Measurements from ENCODE around the gene TOMT. TPM values are rescaled to one million over a fixed set of nuclear protein-coding genes. Genes with fewer than 3 reads are reported as not detected.

The TOMT gene
- total RNA-seq, 1 donor from 2014 or later, result not detected

- no peaks in the 10 kb centered on the region for H3K9me3 Mint-ChIP-seq
- no peaks in the 10 kb centered on the region for H3K27me3 Mint-ChIP-seq (ENCODE audit: low read depth)
- no peak for TF ChIP-seq CTCF (conservative IDR thresholded peaks at IDR 0.05)
- no peaks in the 10 kb centered on the region for H3K36me3 Mint-ChIP-seq (ENCODE audit: low read depth)
- H3K4me1 Mint-ChIP-seq, result peaks cover 51% of the 10 kb centered on the region
- peak overlapping the region; percentile 38 for H3K4me3 Mint-ChIP-seq
- no peak for DNase-seq (ENCODE audit: low read depth, low spot score)
- H3K27ac Mint-ChIP-seq (ENCODE audit: unreplicated experiment), result no peak overlapping the region
These were observed 30.6 kb upstream of the TOMT start for GRCh38 chr11:72075109-72075508.

GRCh38 chr11:72075756-72076155 lies 30.0 kb upstream of the TOMT start:
- no peak overlapping the region for H3K27ac Mint-ChIP-seq (ENCODE audit: unreplicated experiment)
- H3K4me1 Mint-ChIP-seq, result peaks cover 51% of the 10 kb centered on the region
- TF ChIP-seq CTCF (conservative IDR thresholded peaks at IDR 0.05), result no peak
- H3K36me3 Mint-ChIP-seq (ENCODE audit: low read depth), result no peaks in the 10 kb centered on the region
- no peak for DNase-seq (ENCODE audit: low read depth, low spot score)
- no peaks in the 10 kb centered on the region for H3K9me3 Mint-ChIP-seq
- H3K4me3 Mint-ChIP-seq, result no peak overlapping the region
- H3K27me3 Mint-ChIP-seq (ENCODE audit: low read depth), result no peaks in the 10 kb centered on the region

GRCh38 chr11:72078477-72078876 lies 27.2 kb upstream of the TOMT start:
- Mint-ChIP-seq H3K36me3 (ENCODE audit: low read depth) (no peaks in the 10 kb centered on the region), H3K27me3 (ENCODE audit: low read depth) (no peaks in the 10 kb centered on the region), H3K9me3 (no peaks in the 10 kb centered on the region), H3K27ac (ENCODE audit: unreplicated experiment) (peak overlapping the region; percentile 47), H3K4me3 (peak overlapping the region; percentile 96), H3K4me1 (peaks cover 41% of the 10 kb centered on the region)
- TF ChIP-seq CTCF (conservative IDR thresholded peaks at IDR 0.05), result no peak
- DNase-seq (ENCODE audit: low read depth, low spot score), result no peak

GRCh38 chr11:72079819-72080325 lies 25.9 kb upstream of the TOMT start:
- no peaks in the 10 kb centered on the region for H3K9me3 Mint-ChIP-seq
- H3K4me1 Mint-ChIP-seq, result peaks cover 38% of the 10 kb centered on the region
- DNase-seq (ENCODE audit: low read depth, low spot score), result peak; percentile 13
- no peak for TF ChIP-seq CTCF (conservative IDR thresholded peaks at IDR 0.05)
- no peaks in the 10 kb centered on the region for H3K36me3 Mint-ChIP-seq (ENCODE audit: low read depth)
- H3K4me3 Mint-ChIP-seq, result peak overlapping the region; percentile 96
- peak overlapping the region; percentile 83 for H3K27ac Mint-ChIP-seq (ENCODE audit: unreplicated experiment)
- no peaks in the 10 kb centered on the region for H3K27me3 Mint-ChIP-seq (ENCODE audit: low read depth)

GRCh38 chr11:72080326-72081183 lies 25.2 kb upstream of the TOMT start, which contains the start of the genes LRRC51 and NUMA1:
LRRC51 (plus strand) TSS chr11:72080850; CDS start chr11:72089084, 8,234 bp downstream.
NUMA1 (minus strand) TSS chr11:72080542; CDS start chr11:72035943, 44,599 bp downstream.
- no peak for TF ChIP-seq CTCF (conservative IDR thresholded peaks at IDR 0.05)
- peak; percentile 94 for DNase-seq (ENCODE audit: low read depth, low spot score)
- no peaks in the 10 kb centered on the region for H3K27me3 Mint-ChIP-seq (ENCODE audit: low read depth)
- H3K36me3 Mint-ChIP-seq (ENCODE audit: low read depth), result no peaks in the 10 kb centered on the region
- peaks cover 38% of the 10 kb centered on the region for H3K4me1 Mint-ChIP-seq
- H3K9me3 Mint-ChIP-seq, result no peaks in the 10 kb centered on the region
- peak within 1 kb of the TSS; percentile 99 for H3K27ac Mint-ChIP-seq (ENCODE audit: unreplicated experiment)
- peak within 1 kb of the TSS; percentile 96 for H3K4me3 Mint-ChIP-seq
